ENCODE measurements around the gene CLTRN. TPM values are rescaled to one million over a fixed set of nuclear protein-coding genes. Genes with fewer than 3 reads are reported as not detected.
"Not testable (repeated sequence)": the region's sequence is repeated elsewhere in the genome, so short reads cannot be mapped to it uniquely, and the experiment has no call there.

The CLTRN gene
- 1 to 10 TPM in 1 of 4 donors, under 1 TPM in 2, not detected in 1; 0.52 to 1.9 (median 0.81) TPM for polyA plus RNA-seq
- long read RNA-seq, donor 1, partial matches to known transcripts = 0 of 2 reads
- long read RNA-seq, donor 1, other reads (novel, unspliced or antisense) = 0 of 2 reads
- long read RNA-seq, donor 2 = 0 reads
- long read RNA-seq, donor 3 = 0 reads
- long read RNA-seq, donor 4 = 0 reads
- long read RNA-seq, donor 5 = 0 reads
- long read RNA-seq, donor 6 = 0 reads
- long read RNA-seq, donor 7 = 0 reads
- long read RNA-seq, donor 8 = 0 reads
- long read RNA-seq, donor 9 = 0 reads
- long read RNA-seq, donor 10 = 0 reads

GRCh38 chrX:15664487-15665444 lies at the start of gene CLTRN:
CLTRN (minus strand) TSS chrX:15664805; CDS start chrX:15664775, 30 bp downstream.
- H3K4me1 ChIP-seq (ENCODE audit: control insufficient read depth in 3 of 3, insufficient read depth in 2 of 3, low read depth in 1 of 3, low read length in 2 of 3) = no peaks in the 10 kb centered on the region
- 33 to 46% (median 45%) methylated on average over 14 of the region's 14 CpGs for WGBS, 3 donors
- no peaks in the 10 kb centered on the region for H3K36me3 ChIP-seq (ENCODE audit: control insufficient read depth in 3 of 3, insufficient read depth in 2 of 3, low read depth in 1 of 3, low read length in 3 of 3)
- no peaks in the 10 kb centered on the region for H3K27me3 ChIP-seq (ENCODE audit: control insufficient read depth in 3 of 3, insufficient read depth in 3 of 3, low read length in 3 of 3)
- H3K9me3 ChIP-seq (ENCODE audit: control insufficient read depth in 2 of 2, insufficient read depth in 1 of 2, low read depth in 1 of 2, low read length in 1 of 2) = no peaks in the 10 kb centered on the region
- no peak for FAIRE-seq
- DNase-seq = peak in 1 of 2 donors; percentile 6
- H3K27ac ChIP-seq (ENCODE audit: low read depth in 1 of 3, low read length in 2 of 3) = no peak within 1 kb of the TSS
- H3K4me3 ChIP-seq (ENCODE audit: low read depth in 1 of 3, low read length in 3 of 3) = no peak within 1 kb of the TSS

DNA sequence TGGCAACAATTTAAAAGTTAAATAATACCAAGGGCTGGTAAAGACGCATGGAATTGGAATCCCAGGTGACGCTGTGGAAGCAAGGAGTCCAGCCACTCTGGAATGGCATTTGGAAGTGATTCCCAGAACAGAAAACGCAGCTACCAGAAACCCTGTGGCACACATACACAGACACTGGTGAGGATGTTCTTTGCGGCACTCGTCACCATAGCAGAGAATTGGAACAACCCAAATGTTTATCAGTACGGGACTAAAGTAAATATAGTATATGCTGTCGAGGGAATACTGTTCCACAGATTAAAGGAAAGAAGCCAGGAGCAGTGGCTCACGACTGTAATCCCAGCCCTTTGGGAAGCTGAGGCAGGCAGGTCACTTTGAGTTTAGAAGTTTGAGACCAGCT lies 39.7 kb upstream of the CLTRN start:
- H3K27ac ChIP-seq (ENCODE audit: low read depth in 1 of 3, low read length in 2 of 3); H3K27me3 ChIP-seq (ENCODE audit: control insufficient read depth in 3 of 3, insufficient read depth in 3 of 3, low read length in 3 of 3); H3K4me1 ChIP-seq (ENCODE audit: control insufficient read depth in 3 of 3, insufficient read depth in 2 of 3, low read depth in 1 of 3, low read length in 2 of 3); H3K4me3 ChIP-seq (ENCODE audit: low read depth in 1 of 3, low read length in 3 of 3); H3K36me3 ChIP-seq (ENCODE audit: control insufficient read depth in 3 of 3, insufficient read depth in 2 of 3, low read depth in 1 of 3, low read length in 3 of 3); H3K9me3 ChIP-seq (ENCODE audit: control insufficient read depth in 2 of 2, insufficient read depth in 1 of 2, low read depth in 1 of 2, low read length in 1 of 2); DNase-seq: not testable (repeated sequence)
- FAIRE-seq = peak; percentile 87
- WGBS, 3 donors = 86 to 92% (median 90%) methylated on average over 5 of the region's 8 CpGs

DNA sequence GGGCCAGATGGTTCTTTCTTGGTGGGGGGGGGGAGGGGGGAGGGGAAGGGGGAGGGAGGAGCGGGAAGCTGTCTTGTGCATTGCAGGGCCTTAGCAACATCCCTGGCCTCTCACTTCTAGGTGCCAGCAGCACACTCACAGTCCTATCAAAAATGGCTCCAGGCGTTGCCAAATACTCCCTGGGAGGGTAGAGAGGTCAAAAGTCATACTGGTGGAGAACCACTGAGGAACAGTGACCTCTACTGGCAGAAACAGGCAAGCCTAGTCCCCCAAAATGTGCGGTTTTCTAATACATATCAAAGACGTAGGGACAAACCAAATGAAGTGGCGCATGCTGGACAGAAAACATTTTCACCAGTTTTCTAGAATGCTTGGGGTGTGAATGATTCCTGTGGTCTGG lies 39.2 kb upstream of the CLTRN start:
- WGBS, 3 donors = no CpG with 5 or more reads among the region's 5 CpGs
- FAIRE-seq; DNase-seq; H3K27me3 ChIP-seq (ENCODE audit: control insufficient read depth in 3 of 3, insufficient read depth in 3 of 3, low read length in 3 of 3); H3K4me3 ChIP-seq (ENCODE audit: low read depth in 1 of 3, low read length in 3 of 3); H3K9me3 ChIP-seq (ENCODE audit: control insufficient read depth in 2 of 2, insufficient read depth in 1 of 2, low read depth in 1 of 2, low read length in 1 of 2); H3K36me3 ChIP-seq (ENCODE audit: control insufficient read depth in 3 of 3, insufficient read depth in 2 of 3, low read depth in 1 of 3, low read length in 3 of 3); H3K27ac ChIP-seq (ENCODE audit: low read depth in 1 of 3, low read length in 2 of 3); H3K4me1 ChIP-seq (ENCODE audit: control insufficient read depth in 3 of 3, insufficient read depth in 2 of 3, low read depth in 1 of 3, low read length in 2 of 3): not testable (repeated sequence)

GRCh38 chrX:15702488-15703371 lies 38.1 kb upstream of the CLTRN start:
- FAIRE-seq = no peak
- WGBS, 3 donors = 97 to 98% (median 97%) methylated on average over 22 to 40 of the region's 40 CpGs

DNA sequence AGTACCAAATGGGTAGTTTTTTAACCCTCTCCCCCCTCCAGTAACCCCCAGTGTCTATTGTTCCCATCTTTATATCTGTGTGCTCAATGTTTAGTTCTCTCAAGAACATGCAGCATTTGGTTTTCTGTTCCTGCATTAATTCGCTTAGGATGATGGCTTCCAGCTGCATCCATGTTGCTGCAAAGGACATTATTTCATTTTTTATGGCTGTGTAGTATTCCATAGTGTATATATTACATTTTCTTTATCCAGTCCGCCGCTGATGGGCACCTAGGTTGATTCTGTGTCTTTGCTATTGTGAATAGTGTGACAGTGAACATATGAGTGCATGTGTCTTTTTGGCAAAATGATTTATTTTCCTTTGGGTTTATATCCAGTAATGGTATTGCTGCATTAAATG lies 31.9 kb upstream of the CLTRN start:
- Histone ChIP-seq H3K9me3 (ENCODE audit: control insufficient read depth in 2 of 2, insufficient read depth in 1 of 2, low read depth in 1 of 2, low read length in 1 of 2) (no peaks in the 10 kb centered on the region), H3K4me3 (ENCODE audit: low read depth in 1 of 3, low read length in 3 of 3) (no peak overlapping the region), H3K27ac (ENCODE audit: low read depth in 1 of 3, low read length in 2 of 3) (no peak overlapping the region), H3K36me3 (ENCODE audit: control insufficient read depth in 3 of 3, insufficient read depth in 2 of 3, low read depth in 1 of 3, low read length in 3 of 3) (peaks cover 0 to 20% (median 0%) of the 10 kb centered on the region in 3 donors), H3K4me1 (ENCODE audit: control insufficient read depth in 3 of 3, insufficient read depth in 2 of 3, low read depth in 1 of 3, low read length in 2 of 3) (no peaks in the 10 kb centered on the region), H3K27me3 (ENCODE audit: control insufficient read depth in 3 of 3, insufficient read depth in 3 of 3, low read length in 3 of 3) (no peaks in the 10 kb centered on the region)
- FAIRE-seq (no peak), DNase-seq (no peak)
- 81 to 96% (median 92%) methylated on average over 3 of the region's 3 CpGs for WGBS, 3 donors

More at GRCh38 chrX:15702488-15703371, 38.1 kb upstream of the CLTRN start:
- no peak overlapping the region for H3K4me3 ChIP-seq (ENCODE audit: low read depth in 1 of 3, low read length in 3 of 3)
- H3K4me1 ChIP-seq (ENCODE audit: control insufficient read depth in 3 of 3, insufficient read depth in 2 of 3, low read depth in 1 of 3, low read length in 2 of 3) = no peaks in the 10 kb centered on the region
- H3K9me3 ChIP-seq (ENCODE audit: control insufficient read depth in 2 of 2, insufficient read depth in 1 of 2, low read depth in 1 of 2, low read length in 1 of 2) = no peaks in the 10 kb centered on the region
- H3K36me3 ChIP-seq (ENCODE audit: control insufficient read depth in 3 of 3, insufficient read depth in 2 of 3, low read depth in 1 of 3, low read length in 3 of 3) = peaks cover 0 to 9% (median 0%) of the 10 kb centered on the region in 3 donors
- H3K27ac ChIP-seq (ENCODE audit: low read depth in 1 of 3, low read length in 2 of 3) = no peak overlapping the region
- no peak for DNase-seq
- no peaks in the 10 kb centered on the region for H3K27me3 ChIP-seq (ENCODE audit: control insufficient read depth in 3 of 3, insufficient read depth in 3 of 3, low read length in 3 of 3)

DNA sequence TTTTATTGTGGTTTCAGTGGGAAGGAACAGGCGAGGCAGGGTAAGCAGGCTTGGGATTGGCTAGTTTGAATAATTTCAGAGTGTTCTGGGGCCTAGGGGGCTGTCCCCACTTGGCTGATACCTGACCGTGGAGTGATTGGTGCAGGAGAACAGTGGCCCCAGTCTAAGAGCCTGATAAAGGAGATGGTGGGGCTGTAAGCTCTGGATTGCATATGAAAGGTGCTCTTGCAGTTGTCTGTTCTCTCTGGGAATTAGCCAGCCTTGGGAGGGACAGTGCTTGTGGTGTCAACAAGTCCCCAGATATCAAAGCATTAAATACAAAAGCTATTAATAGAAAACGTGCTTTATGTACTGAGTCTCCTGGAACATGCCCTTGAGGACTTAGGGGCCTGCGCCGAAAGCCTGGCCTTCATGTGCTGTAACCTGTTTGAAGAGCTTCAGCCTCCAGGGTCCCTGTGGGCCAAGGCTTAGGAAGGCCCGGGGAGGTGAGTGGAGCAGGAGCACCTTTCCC lies 30.4 kb upstream of the CLTRN start:
- WGBS, 3 donors = 75 to 91% (median 86%) methylated on average over 6 of the region's 6 CpGs
- Histone ChIP-seq H3K27ac (ENCODE audit: low read depth in 1 of 3, low read length in 2 of 3) (no peak overlapping the region), H3K9me3 (ENCODE audit: control insufficient read depth in 2 of 2, insufficient read depth in 1 of 2, low read depth in 1 of 2, low read length in 1 of 2) (no peaks in the 10 kb centered on the region), H3K4me1 (ENCODE audit: control insufficient read depth in 3 of 3, insufficient read depth in 2 of 3, low read depth in 1 of 3, low read length in 2 of 3) (no peaks in the 10 kb centered on the region), H3K4me3 (ENCODE audit: low read depth in 1 of 3, low read length in 3 of 3) (no peak overlapping the region), H3K36me3 (ENCODE audit: control insufficient read depth in 3 of 3, insufficient read depth in 2 of 3, low read depth in 1 of 3, low read length in 3 of 3) (peaks cover 0 to 25% (median 0%) of the 10 kb centered on the region in 3 donors), H3K27me3 (ENCODE audit: control insufficient read depth in 3 of 3, insufficient read depth in 3 of 3, low read length in 3 of 3) (no peaks in the 10 kb centered on the region)
- FAIRE-seq = no peak
- DNase-seq = peak in 1 of 2 donors; percentile 16

DNA sequence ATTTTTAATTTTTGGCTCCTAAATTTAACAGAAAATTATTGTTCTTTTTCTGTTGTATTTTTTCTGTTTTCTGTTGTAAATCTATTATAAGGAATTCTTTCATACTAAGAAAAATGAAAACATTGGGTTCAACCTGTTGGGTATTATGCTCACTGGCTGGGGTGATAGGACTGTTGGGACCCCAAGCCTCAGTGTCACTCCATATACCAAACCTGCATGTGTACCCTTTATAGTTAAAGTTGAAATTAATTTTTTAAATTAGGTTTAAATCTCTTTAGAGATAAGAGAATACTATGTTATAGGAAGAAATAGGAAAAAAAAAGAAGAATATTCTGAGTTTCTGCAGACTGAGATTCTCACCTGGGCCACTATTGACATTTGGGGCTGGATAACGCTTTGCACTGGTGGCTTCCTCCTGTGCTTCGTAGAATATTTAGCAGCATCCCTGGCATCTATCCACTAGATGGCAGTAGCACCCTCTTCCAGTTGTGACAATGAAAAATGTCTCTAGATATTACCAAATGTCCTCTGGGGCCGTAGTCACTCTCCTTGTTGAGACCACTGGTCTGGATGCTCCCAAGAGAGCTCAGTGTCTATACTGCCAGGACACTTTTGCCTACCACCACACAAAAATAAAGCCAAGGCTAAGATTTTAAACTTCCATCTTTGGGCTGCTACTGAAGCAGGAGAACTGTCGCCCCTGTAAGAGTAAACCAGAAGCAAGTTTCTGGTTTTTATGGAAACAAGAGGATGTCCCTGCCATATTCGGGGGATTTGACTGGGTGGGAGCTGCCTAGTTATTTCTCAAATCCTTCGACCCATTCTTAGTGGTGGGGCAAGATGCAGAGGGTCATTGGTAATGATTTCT lies 22.4 kb upstream of the CLTRN start:
- no peak for FAIRE-seq

More for the DNA sequence above, 22.4 kb upstream of the CLTRN start:
- peak; percentile 60 to 61 for DNase-seq
- Histone ChIP-seq H3K4me3 (ENCODE audit: low read depth in 1 of 3, low read length in 3 of 3) (no peak overlapping the region), H3K27me3 (ENCODE audit: control insufficient read depth in 3 of 3, insufficient read depth in 3 of 3, low read length in 3 of 3) (no peaks in the 10 kb centered on the region), H3K27ac (ENCODE audit: low read depth in 1 of 3, low read length in 2 of 3) (no peak overlapping the region), H3K36me3 (ENCODE audit: control insufficient read depth in 3 of 3, insufficient read depth in 2 of 3, low read depth in 1 of 3, low read length in 3 of 3) (peaks cover 0 to 9% (median 0%) of the 10 kb centered on the region in 3 donors), H3K9me3 (ENCODE audit: control insufficient read depth in 2 of 2, insufficient read depth in 1 of 2, low read depth in 1 of 2, low read length in 1 of 2) (no peaks in the 10 kb centered on the region), H3K4me1 (ENCODE audit: control insufficient read depth in 3 of 3, insufficient read depth in 2 of 3, low read depth in 1 of 3, low read length in 2 of 3) (no peaks in the 10 kb centered on the region)
- WGBS, 3 donors = 42 to 48% (median 46%) methylated on average over 6 of the region's 6 CpGs

Measured in small intestine (tissue), 16 donors.